HCT116 (cell line): ENCODE data around the gene SLC16A5. TPM values are rescaled to one million over a fixed set of nuclear protein-coding genes. Genes with fewer than 3 reads are reported as not detected.
A peak's percentile ranks its signal among the peaks of the same experiment; 100 is the strongest.

Experiments used
- ATAC-seq: fragments of 200-7000 bp; cut with Tn5 transposase; 2 replicates; pipeline ENCODE4 v1.9.1; 2020; ENCODE audit warnings: mild to moderate bottlenecking, moderate library complexity
- BruUV-seq: library from RNA; stranded (reverse); fragments of 400-500 nt; replicated peaks from 2 replicates; lab custom pipeline; 2021; lab: Mats Ljungman, UMichigan
- CTCF ChIA-PET: fragments of 300-600 bp; sonication (Branson Sonifier 250); formaldehyde crosslinking; loops from one replicate; lab custom pipeline; 2021; ENCODE audit warnings: antibody characterized with exemption; lab: Charles Lee
- POLR2A ChIA-PET: fragments of 300-600, 350-600 bp; sonication (Branson Sonifier 250); formaldehyde crosslinking; loops from one replicate; lab custom pipeline; 2021; ENCODE audit warnings: antibody characterized with exemption; lab: Charles Lee
- RAD21 ChIA-PET, 2 experiments: fragments of 300-600 bp; sonication (Branson Sonifier 250); formaldehyde crosslinking; loops; one replicate each; lab custom pipeline; 2023; ENCODE audit warnings: low total read pairs in 2 of 2; ENCODE audit not compliant: uncharacterized antibody in 2 of 2, unreplicated experiment in 2 of 2, low non-redundant PET in 1 of 2; lab: Charles Lee
- DNase-seq: peaks from one replicate; pipeline ENCODE4 v3.0.0-alpha.2; 2010; ENCODE audit warnings: low read depth, low spot score
- H2AFZ ChIP-seq: fragments of 200-600 bp; shearing (Covaris generic), sonication (generic); 2 replicates; pipeline ENCODE4 v1.6.1; 2017; ENCODE audit warnings: low read depth, mixed run types, mixed read lengths, antibody characterized with exemption, low read length; ENCODE audit not compliant: poor library complexity, severe bottlenecking
- H3K27ac ChIP-seq: 2 replicates; pipeline ENCODE4 v1.5.1; 2012; ENCODE audit warnings: low read depth, low read length
- H3K27me3 ChIP-seq: fragments of 200-600 bp; sonication (generic); 2 replicates; pipeline ENCODE4 v1.6.1; 2016; ENCODE audit warnings: mixed run types, low read length, mixed read lengths; ENCODE audit not compliant: insufficient read depth
- H3K36me3 ChIP-seq, 2 experiments: fragments of 200-500 bp in 1 of 2; fragments of 200-600 bp in 1 of 2; sonication (Bioruptor generic) in 1 of 2; sonication (generic) in 1 of 2; 2 replicates each; pipeline versions ENCODE4 v1.5.1 to v1.6.1; 2014 to 2016; ENCODE audit warnings: low read length in 2 of 2, inconsistent platforms in 1 of 2, mixed read lengths in 1 of 2, mixed run types in 1 of 2; ENCODE audit not compliant: insufficient read depth in 2 of 2, control insufficient read depth in 1 of 2
- H3K4me1 ChIP-seq, 2 experiments: fragments of 200-600 bp in 1 of 2; sonication (generic) in 1 of 2; 2 replicates each; pipeline versions ENCODE4 v1.5.1 to v1.6.1; 2012 to 2017; ENCODE audit warnings: low read length in 2 of 2, inconsistent platforms in 1 of 2, mild to moderate bottlenecking in 1 of 2, mixed read lengths in 1 of 2, mixed run types in 1 of 2, moderate library complexity in 1 of 2; ENCODE audit not compliant: insufficient read depth in 2 of 2, control insufficient read depth in 1 of 2
- H3K4me2 ChIP-seq: fragments of 200-600 bp; sonication (generic); 2 replicates; pipeline ENCODE4 v1.6.1; 2017; ENCODE audit warnings: mixed run types, low read length, mixed read lengths
- H3K4me3 ChIP-seq, 2 experiments: fragments of 200-600 bp in 1 of 2; sonication (generic) in 1 of 2; replicated peaks in 1 of 2; 2 replicates each; pipeline ENCODE4 v1.5.1; 2011 to 2016; ENCODE audit warnings: low read length in 2 of 2, control low read depth in 1 of 2, low read depth in 1 of 2, mild to moderate bottlenecking in 1 of 2, mixed read lengths in 1 of 2, mixed run types in 1 of 2
- H3K79me2 ChIP-seq: fragments of 200-600 bp; sonication (generic); 2 replicates; pipeline ENCODE4 v1.6.1; 2017; ENCODE audit warnings: mild to moderate bottlenecking, mixed run types, low read length, moderate library complexity, mixed read lengths; ENCODE audit not compliant: insufficient read depth
- H3K9ac ChIP-seq: fragments of 200-600 bp; sonication (generic); 2 replicates; pipeline ENCODE4 v1.6.1; 2016; ENCODE audit warnings: low read length, mixed read lengths
- H3K9me2 ChIP-seq: fragments of 200-600 bp; sonication (generic), shearing (Covaris generic); 2 replicates; pipeline ENCODE4 v1.6.1; 2017; ENCODE audit warnings: mixed run types, mild to moderate bottlenecking, moderate library complexity; ENCODE audit not compliant: insufficient read depth
- H3K9me3 ChIP-seq, 2 experiments: fragments of 200-500 bp in 1 of 2; fragments of 200-600 bp in 1 of 2; sonication (Bioruptor generic) in 1 of 2; sonication (generic) in 1 of 2; 2 replicates each; pipeline ENCODE4 v1.6.1; 2014 to 2017; ENCODE audit warnings: low read length in 2 of 2, mixed read lengths in 2 of 2, inconsistent platforms in 1 of 2, low read depth in 1 of 2, mild to moderate bottlenecking in 1 of 2, mixed run types in 1 of 2, moderate library complexity in 1 of 2; ENCODE audit not compliant: control insufficient read depth in 1 of 2, insufficient read depth in 1 of 2
- H4K20me1 ChIP-seq: fragments of 200-600 bp; sonication (generic), shearing (Covaris generic); 2 replicates; pipeline ENCODE4 v1.6.1; 2017; ENCODE audit warnings: mixed run types, mild to moderate bottlenecking, moderate library complexity; ENCODE audit not compliant: insufficient read depth
- CBX3 ChIP-seq: IDR thresholded peaks from 2 replicates; pipeline ENCODE4 v1.6.1; 2012; ENCODE audit warnings: low read depth
- EGR1 ChIP-seq: IDR thresholded peaks from 2 replicates; pipeline ENCODE4 v1.6.1; 2012; ENCODE audit warnings: low read depth
- EZH2 ChIP-seq: fragments of 200-600 bp; sonication (generic); IDR thresholded peaks from 2 replicates; pipeline ENCODE4 v1.6.1; 2017; ENCODE audit warnings: antibody characterized with exemption, mixed run types
- FOSL1 ChIP-seq: IDR thresholded peaks from 2 replicates; pipeline ENCODE4 v1.6.1; 2012; ENCODE audit warnings: low read depth
- JUND ChIP-seq: IDR thresholded peaks from 2 replicates; pipeline ENCODE4 v1.6.1; 2012
- RAD21 ChIP-seq: IDR thresholded peaks from 2 replicates; pipeline ENCODE4 v1.6.1; 2012; ENCODE audit warnings: low read depth, mild to moderate bottlenecking
- REST ChIP-seq: IDR thresholded peaks from 2 replicates; pipeline ENCODE4 v1.6.1; 2012; ENCODE audit warnings: low read depth
- SIN3A ChIP-seq: IDR thresholded peaks from 2 replicates; pipeline ENCODE4 v1.6.1; 2012; ENCODE audit warnings: low read depth
- SRF ChIP-seq: IDR thresholded peaks from 2 replicates; pipeline ENCODE4 v1.6.1; 2012; ENCODE audit warnings: low read depth
- YY1 ChIP-seq: IDR thresholded peaks from 2 replicates; pipeline ENCODE4 v1.6.1; 2011; ENCODE audit warnings: low read length, low read depth, moderate library complexity, mild to moderate bottlenecking; ENCODE audit not compliant: insufficient replicate concordance; ENCODE audit errors: extremely low read depth
- ZFX ChIP-seq: fragments of 450-650 bp; IDR thresholded peaks from 2 replicates; pipeline ENCODE4 v1.6.1; 2017
- ZNF274 ChIP-seq: fragments of 200-500 bp; sonication (Bioruptor generic); IDR thresholded peaks from 2 replicates; pipeline ENCODE4 v1.6.1; 2014; ENCODE audit warnings: mild to moderate bottlenecking, low read depth, low read length, inconsistent platforms
- intact Hi-C: fragments of 100-400 bp; cut with micrococcal nuclease; formaldehyde crosslinking; loops from 2 replicates; pipeline ENCODE4 v1.10.0; 2022
- total RNA-seq: library from RNA; stranded (reverse); gene quantifications from one replicate; pipeline ENCODE4 v1.2.1, GENCODE V29; 2021; ENCODE audit not compliant: unreplicated experiment
- TF ChIP-seq, protein P1 (sequence below): IDR thresholded peaks from 2 replicates; pipeline ENCODE4 v1.6.1; 2012
- TF ChIP-seq, protein P2 (sequence below), 3 experiments: fragments of 200-600 bp in 1 of 3; sonication (generic) in 1 of 3; IDR thresholded peaks in 2 of 3; conservative IDR thresholded peaks in 1 of 3; 2 replicates each; pipeline ENCODE4 v1.5.1; 2012 to 2017; ENCODE audit warnings: low read depth in 2 of 3, low read length in 2 of 3, antibody characterized with exemption in 1 of 3, borderline replicate concordance in 1 of 3, control low read depth in 1 of 3, mild to moderate bottlenecking in 1 of 3, mixed read lengths in 1 of 3, mixed run types in 1 of 3, moderate library complexity in 1 of 3; ENCODE audit not compliant: insufficient read depth in 1 of 3
- TF ChIP-seq, protein P3 (sequence below): IDR thresholded peaks from 2 replicates; pipeline ENCODE4 v1.6.1; 2011; ENCODE audit warnings: mild to moderate bottlenecking, low read length, moderate library complexity; ENCODE audit not compliant: insufficient replicate concordance; ENCODE audit errors: extremely low read depth

SLC16A5 gene
- total RNA-seq, 1 experiment from 2014 or later: 79.3 TPM

- POLR2A ChIA-PET: interaction anchor here (0.8 to 1.7 kb wide), 3 partner anchors 9 to 34 kb away, joined by 3 to 6 read pairs (median 4); no protein-coding TSS in a partner anchor
- Histone ChIP-seq H3K9me2 (no peaks in the 10 kb centered on the region), H3K27ac (peak overlapping the region; percentile 57), H3K9ac (peak overlapping the region; percentile 97), H3K36me3 (peaks cover 6 to 15% of the 10 kb centered on the region in 2 experiments; a peak in 2 of 4 replicates), H3K4me1 (peaks cover 80 to 92% of the 10 kb centered on the region in 2 experiments), H4K20me1 (no peaks in the 10 kb centered on the region), H3K4me3 (no peak overlapping the region), H3K27me3 (no peaks in the 10 kb centered on the region), H3K79me2 (peaks cover 56% of the 10 kb centered on the region), H2AFZ (no peak overlapping the region), H3K9me3 (no peaks in the 10 kb centered on the region), H3K4me2 (peak overlapping the region; percentile 38)
- intact Hi-C loops: no loop called here
- ATAC-seq: no peak
- CTCF ChIA-PET: interaction anchor here (0.6 kb wide), 1 partner anchor 11 kb away, joined by 3 read pairs; no protein-coding TSS in a partner anchor
- no peak for DNase-seq
- TF ChIP-seq EZH2 (no peak), RAD21 (no peak), REST (no peak), CBX3 (no peak), YY1 (no peak), SIN3A (no peak), EGR1 (no peak), ZNF274 (no peak), FOSL1 (no peak), ZFX (no peak), JUND (no peak), SRF (no peak)
- TF ChIP-seq, protein P1, sequence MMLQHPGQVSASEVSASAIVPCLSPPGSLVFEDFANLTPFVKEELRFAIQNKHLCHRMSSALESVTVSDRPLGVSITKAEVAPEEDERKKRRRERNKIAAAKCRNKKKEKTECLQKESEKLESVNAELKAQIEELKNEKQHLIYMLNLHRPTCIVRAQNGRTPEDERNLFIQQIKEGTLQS: no peak
- TF ChIP-seq, protein P2, sequence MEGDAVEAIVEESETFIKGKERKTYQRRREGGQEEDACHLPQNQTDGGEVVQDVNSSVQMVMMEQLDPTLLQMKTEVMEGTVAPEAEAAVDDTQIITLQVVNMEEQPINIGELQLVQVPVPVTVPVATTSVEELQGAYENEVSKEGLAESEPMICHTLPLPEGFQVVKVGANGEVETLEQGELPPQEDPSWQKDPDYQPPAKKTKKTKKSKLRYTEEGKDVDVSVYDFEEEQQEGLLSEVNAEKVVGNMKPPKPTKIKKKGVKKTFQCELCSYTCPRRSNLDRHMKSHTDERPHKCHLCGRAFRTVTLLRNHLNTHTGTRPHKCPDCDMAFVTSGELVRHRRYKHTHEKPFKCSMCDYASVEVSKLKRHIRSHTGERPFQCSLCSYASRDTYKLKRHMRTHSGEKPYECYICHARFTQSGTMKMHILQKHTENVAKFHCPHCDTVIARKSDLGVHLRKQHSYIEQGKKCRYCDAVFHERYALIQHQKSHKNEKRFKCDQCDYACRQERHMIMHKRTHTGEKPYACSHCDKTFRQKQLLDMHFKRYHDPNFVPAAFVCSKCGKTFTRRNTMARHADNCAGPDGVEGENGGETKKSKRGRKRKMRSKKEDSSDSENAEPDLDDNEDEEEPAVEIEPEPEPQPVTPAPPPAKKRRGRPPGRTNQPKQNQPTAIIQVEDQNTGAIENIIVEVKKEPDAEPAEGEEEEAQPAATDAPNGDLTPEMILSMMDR (IDR thresholded peaks at IDR 0.05 in 2 of 3, conservative IDR thresholded peaks at IDR 0.05 in 1 of 3; ENCODE audit: borderline replicate concordance in 1 of 3, insufficient read depth in 1 of 3, low read depth in 2 of 3, low read length in 2 of 3): no peak
- TF ChIP-seq, protein P3, sequence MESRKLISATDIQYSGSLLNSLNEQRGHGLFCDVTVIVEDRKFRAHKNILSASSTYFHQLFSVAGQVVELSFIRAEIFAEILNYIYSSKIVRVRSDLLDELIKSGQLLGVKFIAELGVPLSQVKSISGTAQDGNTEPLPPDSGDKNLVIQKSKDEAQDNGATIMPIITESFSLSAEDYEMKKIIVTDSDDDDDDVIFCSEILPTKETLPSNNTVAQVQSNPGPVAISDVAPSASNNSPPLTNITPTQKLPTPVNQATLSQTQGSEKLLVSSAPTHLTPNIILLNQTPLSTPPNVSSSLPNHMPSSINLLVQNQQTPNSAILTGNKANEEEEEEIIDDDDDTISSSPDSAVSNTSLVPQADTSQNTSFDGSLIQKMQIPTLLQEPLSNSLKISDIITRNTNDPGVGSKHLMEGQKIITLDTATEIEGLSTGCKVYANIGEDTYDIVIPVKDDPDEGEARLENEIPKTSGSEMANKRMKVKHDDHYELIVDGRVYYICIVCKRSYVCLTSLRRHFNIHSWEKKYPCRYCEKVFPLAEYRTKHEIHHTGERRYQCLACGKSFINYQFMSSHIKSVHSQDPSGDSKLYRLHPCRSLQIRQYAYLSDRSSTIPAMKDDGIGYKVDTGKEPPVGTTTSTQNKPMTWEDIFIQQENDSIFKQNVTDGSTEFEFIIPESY: no peak
- RAD21 ChIA-PET: no interaction called here
- BruUV-seq: no TSS peak
These were observed 5.9 kb downstream of the SLC16A5 start for GRCh38 chr17:75093548-75094158.
